Suprapubic skin (tissue), 3 donors: ENCODE results near the gene ZNF280A.

ENCODE experiments used
- POLR2AphosphoS5 ChIP-seq, 3 donors: sonication (generic); formaldehyde crosslinking; IDR thresholded peaks; one replicate each; pipeline ENCODE4 v1.6.1; 2017; ENCODE audit warnings: antibody characterized with exemption in 3 of 3
- TF ChIP-seq, protein P1 (sequence below), 2 donors: fragments of 200-600 bp in 1 of 2; fragments of 450-650 bp in 1 of 2; sonication (generic) in 1 of 2; IDR thresholded peaks; one replicate each; pipeline ENCODE4 v1.5.1; 2016 to 2019; ENCODE audit warnings: antibody characterized with exemption in 2 of 2, mild to moderate bottlenecking in 1 of 2, moderate library complexity in 1 of 2

DNA sequence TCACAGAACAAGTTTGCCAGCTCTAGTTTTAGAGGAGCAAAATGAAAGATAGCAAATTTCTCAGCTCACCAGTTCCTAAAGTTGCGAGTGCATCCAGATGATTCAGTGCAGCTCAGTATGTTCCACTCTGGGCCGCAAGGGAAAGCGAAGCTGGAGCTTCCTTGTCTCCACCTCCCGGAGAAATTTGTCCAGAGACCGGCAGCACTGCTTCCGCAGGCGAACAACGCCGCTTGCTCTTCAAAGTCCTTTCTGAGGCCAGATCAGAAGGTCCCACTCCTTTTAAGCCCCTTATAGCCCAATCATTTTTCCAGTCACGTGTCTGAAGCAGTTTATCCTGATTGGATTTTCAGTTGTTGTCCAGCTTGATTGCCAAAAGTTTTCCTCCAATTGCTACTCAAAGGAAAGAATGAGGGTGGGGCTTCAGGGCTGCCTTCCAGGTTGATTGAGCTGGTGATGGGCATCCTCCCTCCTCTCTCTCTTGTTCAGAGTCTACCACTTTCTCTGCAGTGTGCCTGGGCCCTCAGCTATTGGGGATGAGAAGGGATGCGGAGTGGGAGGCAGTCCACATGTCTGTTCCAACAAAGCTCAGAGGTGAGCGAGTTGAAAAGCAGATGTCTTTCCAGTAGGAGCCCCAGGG lies at the start of gene ZNF280A:
- TF ChIP-seq POLR2AphosphoS5 (IDR thresholded peaks at IDR 0.05), result no peak
- TF ChIP-seq, protein P1, sequence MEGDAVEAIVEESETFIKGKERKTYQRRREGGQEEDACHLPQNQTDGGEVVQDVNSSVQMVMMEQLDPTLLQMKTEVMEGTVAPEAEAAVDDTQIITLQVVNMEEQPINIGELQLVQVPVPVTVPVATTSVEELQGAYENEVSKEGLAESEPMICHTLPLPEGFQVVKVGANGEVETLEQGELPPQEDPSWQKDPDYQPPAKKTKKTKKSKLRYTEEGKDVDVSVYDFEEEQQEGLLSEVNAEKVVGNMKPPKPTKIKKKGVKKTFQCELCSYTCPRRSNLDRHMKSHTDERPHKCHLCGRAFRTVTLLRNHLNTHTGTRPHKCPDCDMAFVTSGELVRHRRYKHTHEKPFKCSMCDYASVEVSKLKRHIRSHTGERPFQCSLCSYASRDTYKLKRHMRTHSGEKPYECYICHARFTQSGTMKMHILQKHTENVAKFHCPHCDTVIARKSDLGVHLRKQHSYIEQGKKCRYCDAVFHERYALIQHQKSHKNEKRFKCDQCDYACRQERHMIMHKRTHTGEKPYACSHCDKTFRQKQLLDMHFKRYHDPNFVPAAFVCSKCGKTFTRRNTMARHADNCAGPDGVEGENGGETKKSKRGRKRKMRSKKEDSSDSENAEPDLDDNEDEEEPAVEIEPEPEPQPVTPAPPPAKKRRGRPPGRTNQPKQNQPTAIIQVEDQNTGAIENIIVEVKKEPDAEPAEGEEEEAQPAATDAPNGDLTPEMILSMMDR (IDR thresholded peaks at IDR 0.05), result no peak
